Neural cell (in vitro differentiated cells): ENCODE data around the gene PAPPA2.

Experiments
- EZH2 ChIP-seq: fragments of 200-600, 300-800 bp; shearing (Covaris generic), sonication (generic); IDR thresholded peaks from 2 replicates; pipeline ENCODE4 v1.6.1; 2014; ENCODE audit warnings: antibody characterized with exemption, low read length, borderline replicate concordance, mild to moderate bottlenecking; ENCODE audit not compliant: insufficient read depth, poor library complexity, severe bottlenecking
- TF ChIP-seq, protein P1 (sequence below): fragments of 450-650 bp; IDR thresholded peaks from 2 replicates; pipeline ENCODE4 v1.5.1; 2014; ENCODE audit warnings: antibody characterized with exemption, mild to moderate bottlenecking, moderate library complexity; ENCODE audit not compliant: poor library complexity, severe bottlenecking

DNA sequence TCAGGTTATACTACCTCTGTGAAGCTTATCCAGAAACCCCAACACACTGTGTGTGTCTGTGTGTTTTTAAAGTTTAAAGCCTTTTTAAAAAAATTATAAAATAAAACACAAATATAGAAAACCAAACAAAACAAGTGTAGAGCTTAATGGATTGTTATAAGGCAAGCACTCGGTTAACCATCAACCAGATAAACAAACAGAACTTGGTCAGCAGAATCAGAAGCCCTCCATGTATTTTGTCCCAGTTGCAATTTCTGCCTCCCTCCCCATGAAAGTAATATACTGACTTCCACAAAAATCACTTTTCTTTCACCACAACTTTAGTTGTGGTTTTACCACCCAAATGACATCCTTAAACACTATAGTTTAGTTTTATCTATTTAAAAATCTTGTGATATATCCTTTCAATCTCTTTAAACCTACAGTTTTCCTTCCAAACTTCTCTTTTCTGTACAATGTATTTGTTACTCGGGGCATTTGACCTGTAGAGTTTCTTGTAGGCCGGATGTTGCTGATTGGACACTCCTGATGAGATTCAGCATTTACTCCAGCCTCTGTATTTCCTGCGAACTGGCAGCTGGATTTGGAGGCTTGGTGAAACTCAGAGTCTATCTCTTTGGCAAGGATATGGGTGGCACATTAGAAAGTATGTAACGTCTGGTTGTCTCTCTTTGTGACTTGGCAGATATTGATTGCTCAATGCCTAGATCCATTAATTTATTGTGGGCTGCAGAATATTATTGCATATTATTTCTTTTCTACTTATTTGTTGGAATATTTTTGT is 8.6 kb downstream of the PAPPA2 start:
- TF ChIP-seq EZH2, result no peak
- TF ChIP-seq, protein P1, sequence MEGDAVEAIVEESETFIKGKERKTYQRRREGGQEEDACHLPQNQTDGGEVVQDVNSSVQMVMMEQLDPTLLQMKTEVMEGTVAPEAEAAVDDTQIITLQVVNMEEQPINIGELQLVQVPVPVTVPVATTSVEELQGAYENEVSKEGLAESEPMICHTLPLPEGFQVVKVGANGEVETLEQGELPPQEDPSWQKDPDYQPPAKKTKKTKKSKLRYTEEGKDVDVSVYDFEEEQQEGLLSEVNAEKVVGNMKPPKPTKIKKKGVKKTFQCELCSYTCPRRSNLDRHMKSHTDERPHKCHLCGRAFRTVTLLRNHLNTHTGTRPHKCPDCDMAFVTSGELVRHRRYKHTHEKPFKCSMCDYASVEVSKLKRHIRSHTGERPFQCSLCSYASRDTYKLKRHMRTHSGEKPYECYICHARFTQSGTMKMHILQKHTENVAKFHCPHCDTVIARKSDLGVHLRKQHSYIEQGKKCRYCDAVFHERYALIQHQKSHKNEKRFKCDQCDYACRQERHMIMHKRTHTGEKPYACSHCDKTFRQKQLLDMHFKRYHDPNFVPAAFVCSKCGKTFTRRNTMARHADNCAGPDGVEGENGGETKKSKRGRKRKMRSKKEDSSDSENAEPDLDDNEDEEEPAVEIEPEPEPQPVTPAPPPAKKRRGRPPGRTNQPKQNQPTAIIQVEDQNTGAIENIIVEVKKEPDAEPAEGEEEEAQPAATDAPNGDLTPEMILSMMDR, result no peak
